ENCODE data around the gene TMC3. TPM values are rescaled to one million over a fixed set of nuclear protein-coding genes. Genes with fewer than 3 reads are reported as not detected.

TMC3 gene
- total and polyA plus RNA-seq, 12 donors: 0.03 to 0.08 (median 0.04) TPM; not detected in 9

DNA sequence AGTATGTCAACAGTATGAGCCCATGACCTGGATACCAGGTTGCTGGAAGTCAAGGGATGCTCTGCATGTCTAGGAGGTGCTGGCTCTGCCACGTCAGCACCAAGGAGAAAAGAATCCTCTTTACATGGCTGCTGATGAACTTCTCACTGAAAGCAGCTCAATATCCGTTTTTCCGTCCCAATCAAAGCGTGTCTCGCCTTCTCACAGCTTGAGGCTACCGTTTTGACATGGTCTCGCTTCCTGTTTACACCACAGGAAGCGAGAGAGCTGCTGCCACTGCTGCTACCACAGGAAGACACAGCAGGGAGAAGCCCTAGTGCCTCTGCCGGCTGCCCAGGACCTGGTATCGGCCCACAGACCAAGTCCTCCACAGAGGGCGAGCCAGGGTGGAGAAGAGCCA is 77.3 kb downstream of the TMC3 start:
- H3K4me3 ChIP-seq: peak overlapping the region in 1 of 4 donors; percentile 35
- intact Hi-C loops (cut with DNase I): no loop called here
- no peaks in the 10 kb centered on the region for H3K9me3 ChIP-seq (replicated peaks in 1 of 3)
- peak in 6 of 7 donors; percentile 34 to 73 (median 56) for DNase-seq
- H3K36me3 ChIP-seq (replicated peaks in 1 of 2): no peaks in the 10 kb centered on the region
- peak overlapping the region in 3 of 5 donors; percentile 24 to 76 (median 71) for H3K27ac ChIP-seq
- peaks cover 0 to 18% of the 10 kb centered on the region in 2 donors for H3K4me1 ChIP-seq (replicated peaks in 1 of 2)
- TF ChIP-seq POLR2A (IDR thresholded peaks at IDR 0.05): no peak
- TF ChIP-seq, protein P1, sequence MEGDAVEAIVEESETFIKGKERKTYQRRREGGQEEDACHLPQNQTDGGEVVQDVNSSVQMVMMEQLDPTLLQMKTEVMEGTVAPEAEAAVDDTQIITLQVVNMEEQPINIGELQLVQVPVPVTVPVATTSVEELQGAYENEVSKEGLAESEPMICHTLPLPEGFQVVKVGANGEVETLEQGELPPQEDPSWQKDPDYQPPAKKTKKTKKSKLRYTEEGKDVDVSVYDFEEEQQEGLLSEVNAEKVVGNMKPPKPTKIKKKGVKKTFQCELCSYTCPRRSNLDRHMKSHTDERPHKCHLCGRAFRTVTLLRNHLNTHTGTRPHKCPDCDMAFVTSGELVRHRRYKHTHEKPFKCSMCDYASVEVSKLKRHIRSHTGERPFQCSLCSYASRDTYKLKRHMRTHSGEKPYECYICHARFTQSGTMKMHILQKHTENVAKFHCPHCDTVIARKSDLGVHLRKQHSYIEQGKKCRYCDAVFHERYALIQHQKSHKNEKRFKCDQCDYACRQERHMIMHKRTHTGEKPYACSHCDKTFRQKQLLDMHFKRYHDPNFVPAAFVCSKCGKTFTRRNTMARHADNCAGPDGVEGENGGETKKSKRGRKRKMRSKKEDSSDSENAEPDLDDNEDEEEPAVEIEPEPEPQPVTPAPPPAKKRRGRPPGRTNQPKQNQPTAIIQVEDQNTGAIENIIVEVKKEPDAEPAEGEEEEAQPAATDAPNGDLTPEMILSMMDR (IDR thresholded peaks at IDR 0.05): no peak
- WGBS, 4 donors: 55 to 77% (median 67%) methylated on average over 11 of the region's 11 CpGs
- peaks cover 3% of the 10 kb centered on the region for H3K27me3 ChIP-seq

DNA sequence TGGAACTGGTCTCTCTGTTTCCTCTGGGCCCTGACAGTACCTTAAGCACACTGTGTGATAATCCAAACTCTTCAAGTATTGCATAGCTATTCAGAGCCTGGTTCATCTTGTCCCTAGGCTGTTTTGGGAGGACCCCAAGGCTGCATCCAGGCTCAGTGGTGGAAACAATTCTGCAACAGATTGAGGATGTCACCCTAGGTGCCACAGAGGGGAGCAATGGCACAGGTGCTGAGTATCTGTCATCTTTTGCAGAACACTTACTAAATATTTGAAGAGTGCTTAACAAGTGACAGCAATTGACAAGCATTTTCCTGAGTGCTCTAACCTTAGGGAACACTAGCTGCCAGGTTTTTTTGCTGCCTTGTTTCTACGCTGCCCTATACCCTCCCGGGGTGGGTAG is 77.8 kb downstream of the TMC3 start:
- Histone ChIP-seq H3K27me3 (peaks cover 3% of the 10 kb centered on the region), H3K4me3 (no peak overlapping the region), H3K36me3 (replicated peaks in 1 of 2) (no peaks in the 10 kb centered on the region), H3K27ac (peak overlapping the region in 3 of 5 donors; percentile 24 to 76 (median 71)), H3K4me1 (replicated peaks in 1 of 2) (peaks cover 0 to 18% of the 10 kb centered on the region in 2 donors), H3K9me3 (replicated peaks in 1 of 3) (no peaks in the 10 kb centered on the region)
- intact Hi-C loops (cut with DNase I): no loop called here
- no peak for TF ChIP-seq POLR2A (IDR thresholded peaks at IDR 0.05)
- TF ChIP-seq, protein P1 (IDR thresholded peaks at IDR 0.05): no peak
- no peak for DNase-seq
- 63 to 74% (median 66%) methylated on average over 2 of the region's 2 CpGs for WGBS, 4 donors

DNA sequence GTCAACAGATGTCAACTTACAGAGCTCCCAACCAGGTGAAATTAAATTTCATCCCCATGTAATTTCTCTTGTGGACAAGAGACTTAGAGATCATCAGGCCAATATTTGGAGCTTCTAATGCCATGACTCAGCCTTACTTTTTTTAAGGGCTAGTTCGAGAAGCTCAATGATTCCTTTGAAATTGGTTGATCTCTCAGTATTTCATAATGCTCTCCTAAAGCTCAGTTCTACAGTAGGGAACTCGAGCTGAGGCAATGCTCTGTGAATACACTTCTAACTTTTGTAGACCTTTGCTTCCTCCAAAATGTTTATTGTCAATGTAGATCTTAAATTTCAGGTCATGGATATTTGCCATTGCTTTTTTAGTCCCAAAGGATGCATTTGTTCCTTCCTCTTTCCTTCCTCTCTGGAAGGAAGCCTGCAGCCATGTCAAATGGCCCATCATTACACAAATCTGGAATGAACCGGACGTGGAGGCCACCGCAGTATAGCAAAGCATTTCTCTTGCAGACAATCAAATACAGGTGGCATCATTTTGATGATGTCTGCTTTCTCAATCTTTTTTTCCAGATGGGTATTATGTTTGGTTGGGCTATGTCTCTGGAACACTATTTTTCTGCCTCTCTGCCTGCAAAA is 78.4 kb downstream of the TMC3 start:
- Histone ChIP-seq H3K36me3 (replicated peaks in 1 of 2) (no peaks in the 10 kb centered on the region), H3K9me3 (replicated peaks in 1 of 3) (no peaks in the 10 kb centered on the region), H3K4me3 (no peak overlapping the region), H3K27me3 (peaks cover 3% of the 10 kb centered on the region), H3K4me1 (replicated peaks in 1 of 2) (peaks cover 0 to 18% of the 10 kb centered on the region in 2 donors), H3K27ac (peak overlapping the region in 1 of 5 donors; percentile 71)
- intact Hi-C loops (cut with DNase I): no loop called here
- no peak for DNase-seq
- no peak for TF ChIP-seq POLR2A (IDR thresholded peaks at IDR 0.05)
- TF ChIP-seq, protein P1 (IDR thresholded peaks at IDR 0.05): no peak
- WGBS, 4 donors: 57 to 70% (median 67%) methylated on average over 5 of the region's 5 CpGs

DNA sequence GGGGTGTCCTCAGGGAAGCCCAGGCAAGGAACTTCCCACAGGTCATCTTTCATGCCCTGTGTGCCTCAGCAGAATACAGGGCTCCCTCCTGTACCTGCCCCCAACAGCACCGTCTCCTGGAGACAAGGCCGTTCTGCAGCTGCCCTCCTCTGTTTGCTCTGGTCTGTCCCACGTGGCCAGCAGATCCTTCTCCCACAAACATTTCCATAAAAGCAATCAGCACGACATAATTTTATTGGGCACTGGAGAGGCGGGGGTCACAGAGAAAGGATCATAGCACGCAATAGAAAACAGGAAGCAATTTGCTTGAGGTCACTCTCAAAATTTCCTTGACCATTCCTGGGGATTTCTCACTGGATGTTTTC is 79.5 kb downstream of the TMC3 start:
- H3K9me3 ChIP-seq (replicated peaks in 1 of 3): no peaks in the 10 kb centered on the region
- peaks cover 0 to 18% of the 10 kb centered on the region in 2 donors for H3K4me1 ChIP-seq (replicated peaks in 1 of 2)
- no peaks in the 10 kb centered on the region for H3K27me3 ChIP-seq
- no peak overlapping the region for H3K4me3 ChIP-seq
- intact Hi-C loops (cut with DNase I): no loop called here
- H3K36me3 ChIP-seq (replicated peaks in 1 of 2): no peaks in the 10 kb centered on the region
- TF ChIP-seq POLR2A (IDR thresholded peaks at IDR 0.05): no peak
- TF ChIP-seq, protein P1 (IDR thresholded peaks at IDR 0.05): no peak
- no peak for DNase-seq
- H3K27ac ChIP-seq: peak overlapping the region in 1 of 5 donors; percentile 37
- WGBS, 4 donors: 25 to 43% (median 40%) methylated on average over 6 of the region's 6 CpGs

Measured in adrenal gland (tissue), 12 donors.